Measurements from ENCODE around the gene SASH1.

GRCh38 chr6:148466158-148466557 lies 123.5 kb downstream of the SASH1 start:
- TF ChIP-seq EZH2 (optimal IDR thresholded peaks at IDR 0.05; ENCODE audit: low read depth, low read length): no peak
- TF ChIP-seq CTCF (IDR thresholded peaks at IDR 0.05; ENCODE audit: low read length): no peak
